Epithelial cell of prostate (primary cell): Measurements from ENCODE around the gene NOXA1.
"Not testable (repeated sequence)": the region's sequence is repeated elsewhere in the genome, so short reads cannot be mapped to it uniquely, and the experiment has no call there.

Experiments used
- DNase-seq: peaks from one replicate; pipeline ENCODE4 v3.0.0-alpha.2; 2011; ENCODE audit warnings: low read depth, low spot score
- H3K27ac ChIP-seq: fragments of 450-650 bp; 2 replicates; pipeline ENCODE4 v1.5.1; 2017; ENCODE audit warnings: mild to moderate bottlenecking

NOXA1 gene

DNA sequence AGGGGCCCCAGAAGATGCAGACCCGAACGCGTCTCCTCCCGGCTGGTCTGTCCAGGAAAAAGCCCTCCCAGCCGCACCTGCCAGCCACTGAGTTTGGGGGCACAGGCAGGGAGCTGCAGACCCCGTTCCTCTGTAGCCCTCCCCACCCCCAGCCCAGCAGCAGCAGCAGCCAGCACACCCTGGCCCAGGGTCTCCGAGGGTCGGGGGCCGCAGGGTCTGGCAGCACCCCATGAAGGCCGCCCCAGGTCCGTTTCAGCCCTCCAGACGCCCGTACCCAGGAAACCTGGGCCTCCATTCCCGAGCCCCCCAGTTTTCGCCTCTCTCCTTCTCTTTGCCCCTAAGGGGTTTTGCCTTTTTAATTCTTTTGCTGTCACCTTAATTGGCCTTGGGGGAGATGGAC, 19.9 kb upstream of the NOXA1 start:
- H3K27ac ChIP-seq, result no peak overlapping the region
- DNase-seq, result no peak

- DNase-seq, result no peak
- no peak overlapping the region for H3K27ac ChIP-seq
These were observed 18.1 kb upstream of the NOXA1 start for GRCh38 chr9:137404961-137405567.

- H3K27ac ChIP-seq, result no peak overlapping the region
- no peak for DNase-seq
These were observed 17.5 kb upstream of the NOXA1 start for GRCh38 chr9:137405677-137406081.

DNA sequence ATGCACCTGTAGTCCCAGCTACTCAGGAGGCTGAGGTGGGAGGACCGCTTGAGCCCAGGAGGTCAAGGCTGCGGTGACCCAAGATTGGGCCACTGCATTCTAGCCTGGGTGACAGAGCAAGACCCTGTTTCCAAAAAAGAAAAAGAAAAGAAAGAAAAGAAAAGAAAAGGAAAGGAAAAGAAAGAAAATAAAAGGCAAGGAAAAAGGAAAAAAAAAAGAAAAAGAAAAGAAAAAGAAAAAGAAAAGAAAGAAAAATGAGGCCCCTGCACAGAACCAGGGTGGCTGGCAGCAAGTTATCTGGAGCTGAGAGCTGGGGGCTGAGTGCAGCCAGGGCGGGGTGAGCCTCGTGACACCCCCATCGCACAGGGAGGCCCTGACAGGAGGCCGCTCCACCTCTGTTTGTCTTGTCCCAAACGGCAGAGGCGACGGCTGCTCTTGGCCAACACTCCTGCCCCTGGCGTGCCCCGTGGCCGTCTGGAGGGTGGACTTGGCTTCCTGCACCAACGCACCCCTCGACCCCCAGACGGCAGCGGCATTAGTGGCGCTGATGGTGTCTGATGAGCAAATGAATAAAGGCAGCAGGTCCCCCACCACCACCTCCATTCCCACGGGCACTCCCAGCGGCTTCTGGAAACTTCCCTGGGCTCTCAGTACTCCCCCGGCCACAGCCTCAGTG, 17.0 kb upstream of the NOXA1 start:
- H3K27ac ChIP-seq, result no peak overlapping the region
- DNase-seq, result no peak

- no peak for DNase-seq
- no peak overlapping the region for H3K27ac ChIP-seq
These were observed 16.2 kb upstream of the NOXA1 start for GRCh38 chr9:137406876-137407589.

- DNase-seq, result no peak
These were observed 15.4 kb upstream of the NOXA1 start for GRCh38 chr9:137407590-137408300.

GRCh38 chr9:137408651-137409405, 14.4 kb upstream of the NOXA1 start:
- DNase-seq, result no peak
- no peak overlapping the region for H3K27ac ChIP-seq

More at GRCh38 chr9:137407590-137408300, 15.4 kb upstream of the NOXA1 start:
- H3K27ac ChIP-seq, result no peak overlapping the region

DNA sequence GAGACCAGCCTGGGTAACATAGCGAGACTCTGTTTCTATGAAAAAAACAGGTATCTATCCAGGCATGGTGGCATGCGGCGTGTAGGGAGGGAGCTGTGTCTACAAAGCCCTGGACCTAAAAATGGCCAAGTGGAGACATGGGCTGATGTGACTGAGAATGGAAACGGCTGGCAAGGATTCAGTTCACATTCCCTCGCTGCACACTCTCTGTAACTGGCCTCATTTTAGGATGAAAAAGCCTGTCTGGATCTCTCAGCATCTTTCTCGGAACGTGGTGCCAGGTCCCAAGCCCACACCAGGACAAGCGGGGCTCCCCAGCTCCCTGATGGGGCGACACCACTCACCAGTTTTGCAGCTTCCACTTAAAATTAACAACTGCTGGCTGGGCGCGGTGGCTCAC, 13.7 kb upstream of the NOXA1 start:
- H3K27ac ChIP-seq, result no peak overlapping the region
- DNase-seq, result no peak

GRCh38 chr9:137410236-137410890, 12.8 kb upstream of the NOXA1 start:
- H3K27ac ChIP-seq, DNase-seq: not testable (repeated sequence)

DNA sequence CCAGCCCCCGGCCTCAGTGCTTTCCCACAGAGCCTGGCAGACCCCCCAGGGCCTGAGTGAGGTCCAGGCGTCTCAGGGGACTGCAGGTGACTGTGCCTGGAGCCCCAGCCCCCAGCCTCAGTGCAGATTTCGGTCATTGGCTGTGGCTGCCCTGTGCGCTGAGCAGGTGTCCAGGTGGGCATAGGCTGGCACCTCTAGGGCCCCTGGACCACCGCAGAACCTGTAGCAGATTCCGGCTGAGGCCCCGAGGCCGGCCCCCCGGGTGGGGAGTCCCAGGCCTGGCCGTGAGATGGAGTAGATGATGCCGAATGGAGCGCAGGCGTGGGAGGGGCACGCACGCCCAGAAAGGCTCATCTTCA, 12.3 kb upstream of the NOXA1 start:
- H3K27ac ChIP-seq, result no peak overlapping the region
- no peak for DNase-seq

DNA sequence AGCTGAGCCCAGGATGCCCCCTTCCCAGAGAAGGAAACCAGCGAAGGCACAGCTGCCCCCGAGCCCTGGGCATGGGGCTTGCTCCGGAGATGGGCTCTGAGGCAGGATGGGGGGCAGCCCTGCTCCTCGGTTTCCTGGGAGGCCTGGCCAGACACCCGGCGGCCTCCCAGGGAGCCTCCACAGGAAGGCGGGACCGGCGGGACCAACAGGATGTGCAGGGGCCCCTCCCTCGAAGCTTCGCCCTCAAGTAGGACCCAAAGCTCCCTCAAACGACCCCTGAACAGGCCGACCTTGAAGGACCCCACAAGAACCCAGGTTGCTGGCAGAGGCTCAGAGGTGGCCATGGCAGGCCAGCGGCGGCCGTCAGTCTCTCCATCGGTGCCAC, 11.9 kb upstream of the NOXA1 start:
- no peak for DNase-seq
- no peak overlapping the region for H3K27ac ChIP-seq

DNA sequence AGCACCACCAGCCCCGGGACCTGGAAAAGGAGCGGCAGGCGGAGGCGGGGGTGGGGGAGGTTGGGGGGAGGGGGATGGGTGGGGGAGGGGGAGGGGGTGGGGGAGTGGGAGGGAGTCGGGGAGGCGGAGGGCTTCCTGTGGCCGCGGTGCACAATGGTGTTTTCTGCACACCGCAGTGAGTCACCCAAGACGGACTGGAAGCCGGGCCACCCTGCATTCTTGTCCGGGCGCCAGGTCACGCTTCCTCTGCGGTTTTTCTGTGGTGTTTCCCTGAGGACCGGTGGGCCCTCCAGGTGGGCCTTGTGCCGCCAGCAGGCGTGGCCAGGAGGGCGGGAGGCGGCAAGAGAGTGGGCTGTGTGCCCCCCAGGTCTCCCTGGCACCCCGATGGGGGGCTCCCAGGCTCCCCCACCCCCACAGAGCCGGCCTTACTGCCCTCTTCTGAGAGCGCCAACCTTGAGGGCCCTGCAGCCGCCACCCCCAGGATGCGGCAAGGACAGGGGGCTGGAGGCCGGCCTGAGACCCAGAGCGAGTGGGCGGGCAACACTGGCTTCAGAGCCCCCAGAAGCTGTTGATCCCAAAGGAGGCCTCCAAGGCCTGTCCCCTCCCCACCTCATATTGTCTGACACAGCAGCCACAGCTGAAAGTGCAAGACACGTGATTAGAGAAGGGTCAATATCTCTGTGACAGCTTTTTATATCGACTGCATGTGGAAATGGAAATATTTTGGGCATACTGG, 11.4 kb upstream of the NOXA1 start:
- peak; percentile 63 for DNase-seq
- H3K27ac ChIP-seq, result no peak overlapping the region

DNA sequence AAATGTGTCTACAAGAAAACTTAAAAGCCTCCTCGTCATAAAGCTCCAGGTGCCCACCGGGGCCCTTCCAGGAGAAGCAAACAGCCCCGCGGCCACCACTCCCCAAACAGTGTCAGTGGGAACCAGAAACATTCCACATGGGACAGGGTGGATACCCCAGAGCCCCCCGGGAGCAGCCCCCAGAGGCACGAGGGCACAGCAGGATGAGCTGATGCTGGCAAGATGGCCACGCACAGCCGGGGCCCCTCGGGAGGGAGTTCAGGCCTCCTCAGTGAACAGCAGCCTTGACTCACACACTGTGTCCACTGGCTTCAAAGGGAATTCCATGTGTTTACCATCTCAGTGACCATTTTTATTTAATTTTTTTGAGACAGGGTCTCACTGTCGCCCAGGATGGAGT, 10.8 kb upstream of the NOXA1 start:
- no peak for DNase-seq
- no peak overlapping the region for H3K27ac ChIP-seq

DNA sequence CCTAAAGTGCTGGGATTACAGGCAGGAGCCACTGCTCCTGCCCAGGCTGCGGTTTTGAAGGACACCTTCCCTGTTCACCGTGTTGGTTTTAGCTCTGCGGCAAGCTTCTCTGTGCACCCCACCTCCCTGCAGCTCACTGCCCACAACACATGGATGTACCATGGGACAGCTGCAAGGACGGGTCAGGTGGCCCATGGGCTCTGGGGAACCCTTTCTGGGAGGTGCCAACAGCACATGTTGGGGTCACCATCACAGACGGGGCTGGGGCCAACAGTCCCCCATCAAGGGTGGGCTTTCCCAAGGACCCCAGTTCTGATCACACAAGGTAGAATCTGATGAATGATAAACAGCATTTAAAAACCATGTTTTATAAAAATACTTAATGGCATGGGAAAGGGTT, 7.7 kb upstream of the NOXA1 start:
- no peak for DNase-seq
- H3K27ac ChIP-seq, result no peak overlapping the region

- H3K27ac ChIP-seq, result no peak overlapping the region
- no peak for DNase-seq
These were observed 7.1 kb upstream of the NOXA1 start for GRCh38 chr9:137416006-137416562.

- no peak for DNase-seq
These were observed 6.5 kb upstream of the NOXA1 start for GRCh38 chr9:137416563-137417151.

DNA sequence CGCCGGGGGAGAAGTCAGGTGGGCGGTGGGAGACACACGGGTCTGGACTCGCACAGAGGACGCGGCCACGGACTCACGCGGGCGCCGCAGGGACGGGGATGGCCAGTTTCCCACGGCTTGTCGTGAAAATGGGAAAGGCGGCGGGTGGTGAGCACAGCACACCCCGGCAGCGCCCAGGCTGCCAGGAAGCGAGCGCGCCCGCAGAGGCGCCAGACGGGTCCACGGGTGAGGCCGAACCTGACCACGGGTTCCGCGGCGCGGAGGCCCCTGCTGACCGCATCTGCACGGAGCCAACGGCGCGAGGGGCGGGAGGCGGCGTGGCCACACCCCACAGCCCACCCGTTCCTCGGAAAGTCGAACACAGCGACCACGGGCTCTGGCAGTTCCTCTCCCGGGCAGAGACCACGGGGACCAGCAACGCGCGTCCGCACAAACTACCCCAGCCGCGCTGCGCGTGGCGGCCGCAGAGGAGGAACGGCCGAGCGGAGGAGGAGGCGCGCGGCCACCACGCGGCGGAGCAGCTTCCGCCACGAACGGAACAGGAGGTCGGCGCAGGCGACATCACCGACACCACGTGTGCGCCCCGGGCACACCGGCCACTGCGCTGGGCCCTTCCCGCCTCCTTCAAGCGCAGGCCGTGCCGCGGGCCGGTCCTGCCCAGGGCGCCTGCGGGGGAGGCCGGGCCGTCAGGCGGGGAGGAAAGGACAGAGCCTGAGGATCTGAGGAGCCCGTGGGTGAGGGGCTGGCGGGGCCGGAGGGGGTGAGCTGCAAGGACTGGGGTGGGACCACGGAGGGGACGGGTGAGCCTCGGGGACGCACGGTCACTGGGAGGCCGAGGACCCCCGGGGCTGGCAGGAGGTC, 5.8 kb upstream of the NOXA1 start:
- DNase-seq, result no peak
- H3K27ac ChIP-seq, result no peak overlapping the region

More at GRCh38 chr9:137416563-137417151, 6.5 kb upstream of the NOXA1 start:
- H3K27ac ChIP-seq, result no peak overlapping the region
